Activated T-cell treated with anti-CD3 and anti-CD28 coated beads, Interleukin-2, amount 50 U/mL, for 24 hours (primary cell): ENCODE measurements around the gene COL12A1.

Experiments used
- DNase-seq: peaks from one replicate; pipeline ENCODE4 v3.0.0-alpha.2; 2020
- H3K27ac Mint-ChIP-seq: 2 replicates; pipeline ENCODE4 v1.8.0; 2020; ENCODE audit warnings: mild to moderate bottlenecking, mixed read lengths
- H3K27me3 Mint-ChIP-seq: 2 replicates; pipeline ENCODE4 v1.8.0; 2020; ENCODE audit warnings: mixed read lengths
- H3K36me3 Mint-ChIP-seq: 2 replicates; pipeline ENCODE4 v1.8.0; 2020; ENCODE audit warnings: low read depth, mixed read lengths
- H3K4me1 Mint-ChIP-seq: 2 replicates; pipeline ENCODE4 v1.8.0; 2020; ENCODE audit warnings: low read depth, mixed read lengths
- H3K4me3 Mint-ChIP-seq: 2 replicates; pipeline ENCODE4 v1.8.0; 2020; ENCODE audit warnings: mild to moderate bottlenecking, moderate library complexity, mixed read lengths
- H3K9me3 Mint-ChIP-seq: 2 replicates; pipeline ENCODE4 v1.8.0; 2020; ENCODE audit warnings: mixed read lengths

Gene COL12A1

GRCh38 chr6:75124085-75124484, 81.8 kb downstream of the COL12A1 start:
- Mint-ChIP-seq H3K27me3 (peaks cover 8% of the 10 kb centered on the region), H3K4me1 (peaks cover 2% of the 10 kb centered on the region), H3K36me3 (no peaks in the 10 kb centered on the region), H3K27ac (no peak overlapping the region), H3K9me3 (no peaks in the 10 kb centered on the region), H3K4me3 (no peak overlapping the region)
- DNase-seq = no peak

- Mint-ChIP-seq H3K36me3 (no peaks in the 10 kb centered on the region), H3K4me3 (no peak overlapping the region)
Measured at GRCh38 chr6:75118925-75119515, 86.8 kb downstream of the COL12A1 start.

DNA sequence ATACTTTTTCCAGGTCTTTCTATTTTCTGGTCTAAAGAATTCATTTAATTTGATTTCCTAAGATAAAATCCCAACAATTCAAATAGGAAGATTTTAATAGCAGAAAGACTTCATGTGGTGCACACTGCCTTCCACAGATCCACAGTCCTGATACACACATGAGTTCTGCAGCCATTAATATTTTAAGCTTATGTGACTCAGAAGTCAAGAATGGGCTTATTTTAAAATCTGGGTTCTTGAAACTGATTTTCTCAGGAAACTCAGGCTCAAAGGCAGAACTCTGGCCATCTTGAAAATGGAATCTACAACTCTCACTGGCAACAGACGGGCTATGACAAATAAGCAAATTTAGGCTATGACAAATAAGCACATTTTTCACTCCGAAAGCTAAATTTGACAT, 88.2 kb downstream of the COL12A1 start:
- Mint-ChIP-seq H3K27me3 (no peaks in the 10 kb centered on the region), H3K36me3 (no peaks in the 10 kb centered on the region), H3K9me3 (no peaks in the 10 kb centered on the region), H3K4me1 (peaks cover 4% of the 10 kb centered on the region), H3K4me3 (no peak overlapping the region), H3K27ac (no peak overlapping the region)
- DNase-seq = no peak

More at GRCh38 chr6:75118925-75119515, 86.8 kb downstream of the COL12A1 start:
- H3K4me1 Mint-ChIP-seq = peaks cover 4% of the 10 kb centered on the region
- H3K27me3 Mint-ChIP-seq = peaks cover 5% of the 10 kb centered on the region
- DNase-seq = no peak
- H3K27ac Mint-ChIP-seq = no peak overlapping the region
- H3K9me3 Mint-ChIP-seq = no peaks in the 10 kb centered on the region

DNA sequence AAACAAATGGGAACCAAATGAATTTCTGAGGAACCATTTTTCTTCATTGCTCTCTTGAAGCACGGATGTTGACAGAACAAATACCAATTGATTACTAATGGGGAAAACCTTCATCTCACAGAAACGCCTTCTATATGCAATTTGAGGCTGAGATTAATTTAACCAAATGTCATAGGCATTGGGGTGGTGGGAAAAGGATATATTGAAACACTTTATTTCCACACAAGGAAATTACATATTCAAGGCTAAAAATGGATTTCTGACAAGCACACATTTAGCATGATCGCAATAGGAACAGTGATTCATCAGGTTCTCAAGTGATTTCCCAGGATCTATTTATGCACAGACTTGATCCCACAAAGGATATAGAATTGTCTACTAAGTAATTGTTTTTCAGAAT, 88.9 kb downstream of the COL12A1 start:
- Mint-ChIP-seq H3K36me3 (no peaks in the 10 kb centered on the region), H3K27me3 (no peaks in the 10 kb centered on the region), H3K4me1 (peaks cover 4% of the 10 kb centered on the region), H3K4me3 (no peak overlapping the region), H3K9me3 (no peaks in the 10 kb centered on the region), H3K27ac (no peak overlapping the region)
- DNase-seq = no peak

DNA sequence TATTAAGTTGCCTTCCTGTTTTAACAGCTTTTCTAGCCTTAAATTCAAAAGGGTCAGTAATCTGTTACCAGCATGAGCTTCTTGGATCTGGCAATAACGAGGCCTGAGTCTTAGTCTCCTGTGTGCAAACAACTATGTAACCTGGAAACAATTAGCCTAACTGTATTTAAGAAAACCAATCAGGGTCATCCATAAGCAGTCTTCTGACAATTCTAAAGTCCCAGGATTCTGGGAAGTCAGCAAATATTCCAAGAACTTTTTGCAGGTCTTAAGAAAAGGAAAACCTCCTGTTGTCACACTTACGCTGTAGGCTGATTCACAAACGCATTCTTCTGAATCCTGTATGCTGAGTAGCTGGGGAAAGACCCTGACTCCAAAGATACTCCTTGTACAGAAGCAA, 90.4 kb downstream of the COL12A1 start:
- H3K27ac Mint-ChIP-seq = no peak overlapping the region
- peaks cover 4% of the 10 kb centered on the region for H3K4me1 Mint-ChIP-seq
- no peaks in the 10 kb centered on the region for H3K9me3 Mint-ChIP-seq
- H3K36me3 Mint-ChIP-seq = no peaks in the 10 kb centered on the region
- no peaks in the 10 kb centered on the region for H3K27me3 Mint-ChIP-seq
- no peak for DNase-seq
- no peak overlapping the region for H3K4me3 Mint-ChIP-seq

DNA sequence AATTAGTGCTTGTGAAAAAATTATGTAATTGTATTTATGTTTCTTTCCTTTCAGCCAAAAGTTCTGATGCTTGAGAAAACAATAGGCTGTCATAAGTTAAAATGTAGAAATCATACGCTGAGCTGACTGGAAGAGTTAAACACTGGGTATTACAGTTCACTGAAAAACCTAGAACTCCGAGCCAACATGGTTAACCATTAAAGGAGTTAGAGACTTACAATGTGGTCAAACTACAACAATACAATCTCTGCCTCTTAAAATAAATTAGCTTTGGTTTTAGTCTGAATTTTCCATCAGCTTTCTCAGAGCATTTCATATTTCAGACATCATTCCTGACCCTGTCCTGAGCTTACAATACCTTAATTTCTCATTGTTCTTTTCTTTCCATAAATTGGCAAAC, 91.0 kb downstream of the COL12A1 start:
- Mint-ChIP-seq H3K27ac (no peak overlapping the region), H3K36me3 (no peaks in the 10 kb centered on the region), H3K4me1 (peaks cover 4% of the 10 kb centered on the region), H3K4me3 (no peak overlapping the region), H3K9me3 (no peaks in the 10 kb centered on the region), H3K27me3 (no peaks in the 10 kb centered on the region)
- no peak for DNase-seq

DNA sequence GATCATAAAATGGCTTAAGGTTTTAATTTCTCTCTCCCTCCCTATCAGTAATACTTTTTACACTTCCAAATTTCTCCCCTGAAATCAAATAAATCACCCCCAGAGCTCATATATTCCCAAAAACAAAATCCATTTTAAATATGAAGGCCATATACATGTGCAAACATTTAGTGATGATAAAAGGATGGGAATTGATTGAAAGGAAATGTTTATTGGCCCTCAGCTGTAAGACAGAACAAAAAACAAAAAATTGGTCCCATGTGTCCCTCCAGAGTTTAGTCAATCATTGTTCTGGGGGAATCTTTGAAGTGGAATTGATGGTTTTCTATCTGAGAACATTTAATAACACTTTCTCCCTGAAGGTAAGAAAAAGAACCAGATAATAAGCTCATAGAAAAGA, 91.7 kb downstream of the COL12A1 start:
- Mint-ChIP-seq H3K9me3 (no peaks in the 10 kb centered on the region), H3K4me1 (peaks cover 3% of the 10 kb centered on the region), H3K27ac (no peak overlapping the region), H3K27me3 (no peaks in the 10 kb centered on the region), H3K4me3 (no peak overlapping the region), H3K36me3 (no peaks in the 10 kb centered on the region)
- DNase-seq = no peak

DNA sequence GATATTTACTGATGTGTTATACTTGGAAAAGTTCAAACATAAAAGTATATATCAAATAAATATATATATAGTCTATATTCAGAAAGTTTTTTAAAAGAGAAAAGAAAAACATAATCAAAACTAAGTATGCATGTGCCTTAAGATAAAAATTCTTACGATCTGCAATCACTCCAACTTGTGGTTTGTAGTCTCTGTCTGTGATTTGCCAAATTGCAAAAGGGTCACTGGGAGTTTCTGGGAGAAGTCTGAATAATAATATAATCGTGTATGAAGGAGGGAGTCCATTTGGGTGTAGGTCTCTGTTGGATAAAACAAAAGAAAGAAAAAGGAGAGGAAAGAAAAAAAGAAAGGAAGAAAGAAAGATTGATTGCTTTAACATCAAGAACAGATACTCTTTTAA, 92.4 kb downstream of the COL12A1 start:
- Mint-ChIP-seq H3K27me3 (no peaks in the 10 kb centered on the region), H3K27ac (no peak overlapping the region), H3K4me3 (no peak overlapping the region), H3K9me3 (no peaks in the 10 kb centered on the region), H3K4me1 (no peaks in the 10 kb centered on the region), H3K36me3 (no peaks in the 10 kb centered on the region)
- DNase-seq = no peak

DNA sequence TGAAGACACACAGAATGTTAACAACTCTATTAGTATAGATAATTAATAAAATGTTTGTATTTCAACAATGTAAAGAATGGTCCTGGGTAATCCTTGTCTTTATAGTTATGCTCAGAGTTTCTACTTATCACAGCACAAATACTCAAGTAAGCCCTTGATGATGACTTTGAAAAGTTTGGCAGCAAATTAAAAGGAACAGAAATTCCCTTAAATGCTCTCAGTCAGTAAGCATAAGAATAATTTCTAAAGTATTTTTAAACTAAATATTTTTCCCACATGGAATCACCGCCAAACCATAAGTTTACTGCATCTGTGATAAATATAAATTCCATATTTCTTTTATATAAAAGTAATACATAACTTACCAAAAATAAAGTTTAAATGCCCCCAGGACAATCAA, 96.1 kb downstream of the COL12A1 start:
- Mint-ChIP-seq H3K27ac (no peak overlapping the region), H3K27me3 (no peaks in the 10 kb centered on the region), H3K36me3 (no peaks in the 10 kb centered on the region), H3K9me3 (no peaks in the 10 kb centered on the region), H3K4me1 (no peaks in the 10 kb centered on the region), H3K4me3 (no peak overlapping the region)
- DNase-seq = no peak

DNA sequence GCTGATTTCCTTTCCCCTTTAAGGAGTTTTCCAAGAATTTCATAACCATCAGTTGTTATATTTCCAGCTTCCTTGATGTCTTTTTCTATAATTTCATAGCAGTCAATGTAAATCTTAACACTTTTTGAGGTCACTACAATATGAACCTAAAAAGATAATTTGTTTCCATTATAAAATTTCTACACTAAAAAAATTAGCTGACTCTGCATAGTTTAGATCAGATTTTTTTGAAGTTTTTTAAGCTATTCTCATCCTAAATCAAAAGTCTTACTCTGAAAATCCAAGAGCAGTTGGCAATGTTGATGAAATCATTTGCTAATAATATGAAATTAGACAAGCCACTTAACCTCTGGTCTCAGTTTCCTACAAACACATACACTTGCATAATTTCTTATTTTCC, 96.8 kb downstream of the COL12A1 start:
- Mint-ChIP-seq H3K27me3 (no peaks in the 10 kb centered on the region), H3K27ac (no peak overlapping the region), H3K4me1 (no peaks in the 10 kb centered on the region), H3K36me3 (no peaks in the 10 kb centered on the region), H3K4me3 (no peak overlapping the region), H3K9me3 (no peaks in the 10 kb centered on the region)
- DNase-seq = no peak

- no peak for DNase-seq
- Mint-ChIP-seq H3K9me3 (no peaks in the 10 kb centered on the region), H3K4me3 (no peak overlapping the region), H3K27me3 (no peaks in the 10 kb centered on the region), H3K36me3 (no peaks in the 10 kb centered on the region), H3K27ac (no peak overlapping the region), H3K4me1 (no peaks in the 10 kb centered on the region)
Measured at GRCh38 chr6:75108333-75108974, 97.4 kb downstream of the COL12A1 start.

DNA sequence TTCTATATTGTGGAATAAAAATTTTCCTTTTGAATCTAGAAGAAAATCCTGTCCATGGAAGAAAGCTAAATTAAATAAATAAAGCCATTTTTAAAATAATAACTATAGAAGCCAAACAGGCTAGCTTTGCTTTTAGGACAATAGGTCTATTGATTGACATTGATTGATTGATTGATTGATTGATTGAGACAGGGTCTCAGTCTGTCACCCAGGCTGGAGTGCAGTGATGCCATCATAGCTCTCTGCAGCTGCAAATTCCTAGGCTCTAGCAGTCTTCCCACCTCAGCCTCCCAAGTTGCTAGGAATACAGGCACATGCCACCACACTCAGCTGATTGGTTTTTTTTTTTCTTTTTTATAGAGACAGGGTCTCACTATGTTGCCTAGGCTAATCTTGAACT, 97.9 kb downstream of the COL12A1 start:
- Mint-ChIP-seq H3K4me3 (no peak overlapping the region), H3K27ac (no peak overlapping the region), H3K27me3 (no peaks in the 10 kb centered on the region), H3K4me1 (no peaks in the 10 kb centered on the region), H3K36me3 (no peaks in the 10 kb centered on the region), H3K9me3 (no peaks in the 10 kb centered on the region)
- DNase-seq = no peak

DNA sequence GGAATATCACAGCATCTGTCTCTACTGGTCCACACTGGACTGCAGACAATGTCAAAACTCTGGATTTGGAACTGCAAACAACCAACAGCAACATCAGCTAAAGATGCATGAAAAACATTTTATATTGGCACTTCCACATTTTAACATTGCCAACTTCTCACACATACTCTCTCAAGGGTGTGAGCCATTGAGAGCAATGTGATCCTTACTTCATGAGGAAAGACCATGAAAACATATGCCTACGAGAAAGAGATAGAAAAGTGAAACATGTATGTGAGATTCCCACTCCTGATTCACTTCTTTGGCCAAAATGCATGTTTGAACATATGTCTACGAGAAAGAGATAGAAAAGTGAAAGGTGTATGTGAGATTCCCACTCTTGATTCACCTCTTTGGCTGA, 99.4 kb downstream of the COL12A1 start:
- Mint-ChIP-seq H3K9me3 (no peaks in the 10 kb centered on the region), H3K27ac (no peak overlapping the region), H3K4me3 (no peak overlapping the region), H3K27me3 (no peaks in the 10 kb centered on the region), H3K36me3 (no peaks in the 10 kb centered on the region), H3K4me1 (no peaks in the 10 kb centered on the region)
- no peak for DNase-seq

DNA sequence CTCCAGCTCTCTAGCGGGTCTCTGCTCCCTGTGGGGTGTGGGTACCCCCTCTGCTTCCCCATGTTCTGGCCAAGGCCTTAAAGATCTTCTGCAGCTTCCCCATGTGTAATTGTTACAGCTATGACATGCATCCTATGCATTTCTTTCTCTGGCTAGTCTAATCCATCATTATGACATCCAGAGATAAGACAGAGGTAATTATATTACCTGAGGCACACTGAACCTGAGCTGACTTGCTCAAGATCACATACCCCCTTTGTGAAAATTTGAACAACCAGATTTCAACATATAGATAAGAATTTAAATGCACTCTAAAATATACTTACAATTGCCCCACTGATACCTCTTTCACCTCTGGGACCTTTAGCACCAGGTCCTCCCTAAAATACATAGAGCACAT, 102.4 kb downstream of the COL12A1 start:
- H3K9me3 Mint-ChIP-seq = no peaks in the 10 kb centered on the region
- DNase-seq = no peak
- H3K27me3 Mint-ChIP-seq = no peaks in the 10 kb centered on the region
- no peaks in the 10 kb centered on the region for H3K4me1 Mint-ChIP-seq
- H3K36me3 Mint-ChIP-seq = no peaks in the 10 kb centered on the region
- H3K27ac Mint-ChIP-seq = no peak overlapping the region
- H3K4me3 Mint-ChIP-seq = no peak overlapping the region

DNA sequence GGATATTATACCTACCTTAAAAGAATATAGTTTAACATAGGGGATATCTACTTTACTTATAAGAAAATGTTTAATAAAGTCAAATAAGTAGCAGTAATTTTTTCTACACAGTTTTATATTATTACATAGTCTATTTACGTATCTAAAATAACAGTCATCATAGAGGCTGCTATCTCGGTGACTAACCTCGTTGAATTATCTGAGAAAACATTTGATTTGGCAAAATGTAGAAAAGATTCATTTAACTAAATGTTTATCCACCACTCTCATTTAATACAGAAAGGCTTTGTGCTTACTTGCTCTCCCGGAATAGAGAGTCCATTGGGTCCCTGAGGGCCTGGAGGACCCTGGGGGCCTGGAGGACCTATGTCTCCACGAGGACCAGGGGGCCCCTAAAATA, 103.6 kb downstream of the COL12A1 start:
- Mint-ChIP-seq H3K4me1 (no peaks in the 10 kb centered on the region), H3K9me3 (no peaks in the 10 kb centered on the region), H3K36me3 (no peaks in the 10 kb centered on the region), H3K4me3 (no peak overlapping the region), H3K27me3 (no peaks in the 10 kb centered on the region), H3K27ac (no peak overlapping the region)
- no peak for DNase-seq

- no peak for DNase-seq
- H3K27ac Mint-ChIP-seq = no peak overlapping the region
- H3K36me3 Mint-ChIP-seq = no peaks in the 10 kb centered on the region
- no peaks in the 10 kb centered on the region for H3K9me3 Mint-ChIP-seq
- H3K4me3 Mint-ChIP-seq = no peak overlapping the region
- H3K4me1 Mint-ChIP-seq = no peaks in the 10 kb centered on the region
- no peaks in the 10 kb centered on the region for H3K27me3 Mint-ChIP-seq
Measured at GRCh38 chr6:75101896-75102295, 104.0 kb downstream of the COL12A1 start.
